ENCODE measurements around the gene MACROD1. TPM values are rescaled to one million over a fixed set of nuclear protein-coding genes. Genes with fewer than 3 reads are reported as not detected.

The MACROD1 gene
- total RNA-seq, 1 donor from 2014 or later: 27.8 TPM

- no peak overlapping the region for H3K4me3 ChIP-seq (ENCODE audit: low read depth, low read length)
- no peak for DNase-seq (ENCODE audit: low read depth)
- TF ChIP-seq CTCF (conservative IDR thresholded peaks at IDR 0.05; ENCODE audit: low read depth, low read length): no peak
Observed at GRCh38 chr11:64086258-64087123, 79.4 kb downstream of the MACROD1 start.

GRCh38 chr11:64085906-64086257 lies 80.0 kb downstream of the MACROD1 start:
- no peak for DNase-seq (ENCODE audit: low read depth)
- no peak for TF ChIP-seq CTCF (conservative IDR thresholded peaks at IDR 0.05; ENCODE audit: low read depth, low read length)

GRCh38 chr11:64084951-64085710 lies 80.8 kb downstream of the MACROD1 start:
- DNase-seq (ENCODE audit: low read depth): no peak
- TF ChIP-seq CTCF (conservative IDR thresholded peaks at IDR 0.05; ENCODE audit: low read depth, low read length): no peak
- peak overlapping the region; percentile 26 for H3K4me3 ChIP-seq (ENCODE audit: low read depth, low read length)

More at GRCh38 chr11:64085906-64086257, 80.0 kb downstream of the MACROD1 start:
- H3K4me3 ChIP-seq (ENCODE audit: low read depth, low read length): no peak overlapping the region

- no peak for TF ChIP-seq CTCF (conservative IDR thresholded peaks at IDR 0.05; ENCODE audit: low read depth, low read length)
- no peak for DNase-seq (ENCODE audit: low read depth)
Observed at GRCh38 chr11:64084146-64084950, 81.6 kb downstream of the MACROD1 start.

GRCh38 chr11:64083398-64084080 lies 82.4 kb downstream of the MACROD1 start:
- no peak for TF ChIP-seq CTCF (conservative IDR thresholded peaks at IDR 0.05; ENCODE audit: low read depth, low read length)
- no peak for DNase-seq (ENCODE audit: low read depth)
- H3K4me3 ChIP-seq (ENCODE audit: low read depth, low read length): no peak overlapping the region

More at GRCh38 chr11:64084146-64084950, 81.6 kb downstream of the MACROD1 start:
- no peak overlapping the region for H3K4me3 ChIP-seq (ENCODE audit: low read depth, low read length)

- no peak for TF ChIP-seq CTCF (conservative IDR thresholded peaks at IDR 0.05; ENCODE audit: low read depth, low read length)
- no peak for DNase-seq (ENCODE audit: low read depth)
- H3K4me3 ChIP-seq (ENCODE audit: low read depth, low read length): no peak overlapping the region
Observed at GRCh38 chr11:64081745-64082442, 84.0 kb downstream of the MACROD1 start.

All from epithelial cell of proximal tubule (primary cell).